ENCODE measurements around the gene SMIM35. TPM values are rescaled to one million over a fixed set of nuclear protein-coding genes. Genes with fewer than 3 reads are reported as not detected.

Gene SMIM35
- total and polyA plus RNA-seq, 2 of the 13 experiments (the other 11 are each of a cell fraction or from before 2014, with no cell fraction given), result not detected

DNA sequence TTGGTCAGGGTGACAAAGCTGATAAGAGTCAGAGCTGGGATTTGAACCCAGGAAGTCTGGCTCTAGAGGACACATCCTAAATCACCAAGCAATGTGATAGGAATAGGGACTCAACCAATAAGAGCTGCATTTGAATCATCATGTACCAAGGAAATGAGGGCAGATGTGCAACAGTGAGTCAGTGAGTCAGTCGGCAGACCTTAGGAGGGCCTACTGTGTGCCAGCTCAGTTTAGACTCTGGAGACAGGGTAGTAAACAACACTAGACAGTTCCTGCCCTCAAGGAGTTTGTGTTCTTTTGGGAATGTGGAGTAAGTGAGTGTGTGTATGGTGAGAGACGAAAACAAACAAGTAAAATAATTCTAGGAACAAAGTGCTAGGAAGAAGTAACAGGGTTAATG lies 89.4 kb downstream of the SMIM35 start:
- Histone ChIP-seq H3K9ac (ENCODE audit: insufficient read depth, low read depth, low read length) (no peak overlapping the region), H2AFZ (ENCODE audit: low read length) (no peak overlapping the region), H4K20me1 (ENCODE audit: insufficient read depth, low read length) (no peaks in the 10 kb centered on the region), H3K36me3 (replicated peaks in 1 of 2; ENCODE audit: control insufficient read depth in 1 of 2, insufficient read depth in 2 of 2, low read length in 2 of 2) (no peaks in the 10 kb centered on the region), H3K9me3 (ENCODE audit: low read length) (no peaks in the 10 kb centered on the region), H3K27me3 (ENCODE audit: control insufficient read depth in 1 of 2, insufficient read depth in 2 of 2, low read length in 2 of 2) (peaks cover 1 to 6% of the 10 kb centered on the region in 2 experiments; a peak in 1 of 5 replicates), H3K4me3 (replicated peaks in 1 of 3; ENCODE audit: insufficient read depth in 1 of 3, low read depth in 2 of 3, low read length in 3 of 3) (no peak overlapping the region), H3K79me2 (ENCODE audit: insufficient read depth, low read length) (no peaks in the 10 kb centered on the region), H3K4me1 (ENCODE audit: insufficient read depth, low read length) (no peaks in the 10 kb centered on the region), H3K4me2 (ENCODE audit: low read depth, low read length) (no peak overlapping the region), H3K27ac (ENCODE audit: extremely low read length, insufficient read depth, low read length) (no peak overlapping the region)
- BruUV-seq (replicated peaks), result no TSS peak
- ChIA-PET POLR2A (no interaction called here), CTCF (ENCODE audit: low intra/inter-chr PET ratio, low total read pairs) (no interaction called here)
- FAIRE-seq (no peak), DNase-seq (ENCODE audit: low spot score) (no peak), ATAC-seq (no peak)
- in situ Hi-C loops (cut with HindIII; ENCODE audit: extremely low pct_ligation_motif_present, low pct_unique_long_range_greater_than_20kb) (no loop called here), intact Hi-C loops (cut with micrococcal nuclease; ENCODE audit: unreplicated experiment) (no loop called here)
- 55% methylated on average over 2 of the region's 2 CpGs for whole genome bisulfite sequencing (ENCODE audit: low lambda C conversion rate)
- TF ChIP-seq NCOA5 (CRISPR knock-in tag; IDR thresholded peaks at IDR 0.05) (no peak), PHF21A (CRISPR knock-in tag; IDR thresholded peaks at IDR 0.05) (no peak), MIER2 (CRISPR knock-in tag; IDR thresholded peaks at IDR 0.05) (no peak), XBP1 (CRISPR knock-in tag; IDR thresholded peaks at IDR 0.05) (no peak), SRSF1 (optimal IDR thresholded peaks at IDR 0.05; ENCODE audit: low read depth, low read length) (no peak), ARID2 (CRISPR knock-in tag; IDR thresholded peaks at IDR 0.05; ENCODE audit: borderline replicate concordance) (no peak)

DNA sequence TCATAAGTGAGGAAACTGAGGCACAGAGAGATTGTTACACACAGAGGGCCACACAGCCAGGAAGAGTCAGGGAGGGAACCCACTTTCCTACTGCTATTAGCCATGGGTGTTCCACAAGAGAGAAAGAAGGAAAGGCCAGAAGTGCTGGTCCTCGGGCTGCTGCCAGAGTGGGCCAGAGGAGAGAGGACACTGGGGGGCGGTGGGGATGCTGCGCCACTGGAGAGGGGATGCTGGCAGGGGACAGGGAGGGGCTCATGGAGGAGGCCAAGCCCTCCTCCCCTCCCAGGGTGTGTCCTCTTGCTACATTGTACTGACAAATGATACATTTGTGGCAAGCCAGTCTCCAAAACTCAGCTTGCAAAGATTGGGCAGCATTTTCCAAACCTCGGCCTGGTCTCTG lies 90.7 kb downstream of the SMIM35 start:
- WGBS (ENCODE audit: low lambda C conversion rate), result 43% methylated on average over 4 of the region's 4 CpGs
- H3K27me3 ChIP-seq (ENCODE audit: control insufficient read depth in 1 of 2, insufficient read depth in 2 of 2, low read length in 2 of 2), result peaks cover 1 to 2% of the 10 kb centered on the region in 2 experiments; a peak in 1 of 5 replicates
- H3K9me3 ChIP-seq (ENCODE audit: low read length), result no peaks in the 10 kb centered on the region
- ATAC-seq (no peak), DNase-seq (ENCODE audit: low spot score) (no peak), FAIRE-seq (no peak)
- ChIA-PET POLR2A (no interaction called here), CTCF (ENCODE audit: low intra/inter-chr PET ratio, low total read pairs) (no interaction called here)
- H2AFZ ChIP-seq (ENCODE audit: low read length), result no peak overlapping the region
- H3K9ac ChIP-seq (ENCODE audit: insufficient read depth, low read depth, low read length), result no peak overlapping the region
- H3K4me3 ChIP-seq (replicated peaks in 1 of 3; ENCODE audit: insufficient read depth in 1 of 3, low read depth in 2 of 3, low read length in 3 of 3), result no peak overlapping the region
- no peaks in the 10 kb centered on the region for H3K4me1 ChIP-seq (ENCODE audit: insufficient read depth, low read length)
- H3K79me2 ChIP-seq (ENCODE audit: insufficient read depth, low read length), result no peaks in the 10 kb centered on the region
- in situ Hi-C loops (cut with HindIII; ENCODE audit: extremely low pct_ligation_motif_present, low pct_unique_long_range_greater_than_20kb) (no loop called here), intact Hi-C loops (cut with micrococcal nuclease; ENCODE audit: unreplicated experiment) (no loop called here)
- no peak overlapping the region for H3K4me2 ChIP-seq (ENCODE audit: low read depth, low read length)
- BruUV-seq (replicated peaks), result no TSS peak
- no peaks in the 10 kb centered on the region for H4K20me1 ChIP-seq (ENCODE audit: insufficient read depth, low read length)
- no peaks in the 10 kb centered on the region for H3K36me3 ChIP-seq (replicated peaks in 1 of 2; ENCODE audit: control insufficient read depth in 1 of 2, insufficient read depth in 2 of 2, low read length in 2 of 2)
- H3K27ac ChIP-seq (ENCODE audit: extremely low read length, insufficient read depth, low read length), result no peak overlapping the region
- TF ChIP-seq, protein P1, sequence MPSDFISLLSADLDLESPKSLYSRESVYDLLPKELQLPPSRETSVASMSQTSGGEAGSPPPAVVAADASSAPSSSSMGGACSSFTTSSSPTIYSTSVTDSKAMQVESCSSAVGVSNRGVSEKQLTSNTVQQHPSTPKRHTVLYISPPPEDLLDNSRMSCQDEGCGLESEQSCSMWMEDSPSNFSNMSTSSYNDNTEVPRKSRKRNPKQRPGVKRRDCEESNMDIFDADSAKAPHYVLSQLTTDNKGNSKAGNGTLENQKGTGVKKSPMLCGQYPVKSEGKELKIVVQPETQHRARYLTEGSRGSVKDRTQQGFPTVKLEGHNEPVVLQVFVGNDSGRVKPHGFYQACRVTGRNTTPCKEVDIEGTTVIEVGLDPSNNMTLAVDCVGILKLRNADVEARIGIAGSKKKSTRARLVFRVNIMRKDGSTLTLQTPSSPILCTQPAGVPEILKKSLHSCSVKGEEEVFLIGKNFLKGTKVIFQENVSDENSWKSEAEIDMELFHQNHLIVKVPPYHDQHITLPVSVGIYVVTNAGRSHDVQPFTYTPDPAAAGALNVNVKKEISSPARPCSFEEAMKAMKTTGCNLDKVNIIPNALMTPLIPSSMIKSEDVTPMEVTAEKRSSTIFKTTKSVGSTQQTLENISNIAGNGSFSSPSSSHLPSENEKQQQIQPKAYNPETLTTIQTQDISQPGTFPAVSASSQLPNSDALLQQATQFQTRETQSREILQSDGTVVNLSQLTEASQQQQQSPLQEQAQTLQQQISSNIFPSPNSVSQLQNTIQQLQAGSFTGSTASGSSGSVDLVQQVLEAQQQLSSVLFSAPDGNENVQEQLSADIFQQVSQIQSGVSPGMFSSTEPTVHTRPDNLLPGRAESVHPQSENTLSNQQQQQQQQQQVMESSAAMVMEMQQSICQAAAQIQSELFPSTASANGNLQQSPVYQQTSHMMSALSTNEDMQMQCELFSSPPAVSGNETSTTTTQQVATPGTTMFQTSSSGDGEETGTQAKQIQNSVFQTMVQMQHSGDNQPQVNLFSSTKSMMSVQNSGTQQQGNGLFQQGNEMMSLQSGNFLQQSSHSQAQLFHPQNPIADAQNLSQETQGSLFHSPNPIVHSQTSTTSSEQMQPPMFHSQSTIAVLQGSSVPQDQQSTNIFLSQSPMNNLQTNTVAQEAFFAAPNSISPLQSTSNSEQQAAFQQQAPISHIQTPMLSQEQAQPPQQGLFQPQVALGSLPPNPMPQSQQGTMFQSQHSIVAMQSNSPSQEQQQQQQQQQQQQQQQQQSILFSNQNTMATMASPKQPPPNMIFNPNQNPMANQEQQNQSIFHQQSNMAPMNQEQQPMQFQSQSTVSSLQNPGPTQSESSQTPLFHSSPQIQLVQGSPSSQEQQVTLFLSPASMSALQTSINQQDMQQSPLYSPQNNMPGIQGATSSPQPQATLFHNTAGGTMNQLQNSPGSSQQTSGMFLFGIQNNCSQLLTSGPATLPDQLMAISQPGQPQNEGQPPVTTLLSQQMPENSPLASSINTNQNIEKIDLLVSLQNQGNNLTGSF (CRISPR knock-in tag; IDR thresholded peaks at IDR 0.05), result no peak
- no peak for TF ChIP-seq TGIF2 (CRISPR knock-in tag; IDR thresholded peaks at IDR 0.05)
- no peak for TF ChIP-seq ZSCAN25 (CRISPR knock-in tag; IDR thresholded peaks at IDR 0.05)
- no peak for TF ChIP-seq MAZ (IDR thresholded peaks at IDR 0.05; ENCODE audit: borderline replicate concordance, low read depth, low read length)
- TF ChIP-seq MAZ (CRISPR knock-in tag; IDR thresholded peaks at IDR 0.05; ENCODE audit: low read depth), result no peak
- no peak for TF ChIP-seq ZEB1 (IDR thresholded peaks at IDR 0.05; ENCODE audit: insufficient replicate concordance, low read depth)
- no peak for TF ChIP-seq ZNF337 (CRISPR knock-in tag; IDR thresholded peaks at IDR 0.05; ENCODE audit: borderline replicate concordance, low read depth)
- TF ChIP-seq ZNF138 (CRISPR knock-in tag; IDR thresholded peaks at IDR 0.05; ENCODE audit: low read depth), result no peak
